ENCODE results near the gene ALKBH7.

GRCh38 chr19:6362027-6362350 lies 10.6 kb upstream of the ALKBH7 start:
- no peak for TF ChIP-seq CTCF (conservative IDR thresholded peaks at IDR 0.05; ENCODE audit: low read length)
- no peak for TF ChIP-seq EZH2phosphoT487 (IDR thresholded peaks at IDR 0.05; ENCODE audit: borderline replicate concordance, low read depth, low read length)
